Neuronal stem cell (in vitro differentiated cells): ENCODE results near the gene MRPS18B.

ENCODE experiments used
- small RNA-seq: library from polyadenylated mRNA; stranded (forward); fragments of <200 nt; extraction: miRNeasy Mini kit (QIAGEN cat#:217004); gene quantifications from one replicate; pipeline ENCODE3, GENCODE V24; 2013; ENCODE audit not compliant: insufficient read depth

Gene MRPS18B

Small RNA genes lying within 50 kb of the gene (small RNA-seq; reads per million reads assigned to genes)
- gene MIR877, result 1,511 reads per million, percentile 99 among the genes with 10 or more reads in this experiment
